HEK293T (cell line): Measurements from ENCODE around the gene RYK.

Source experiments
- FOXK2 ChIP-seq: fragments of 450-650 bp; IDR thresholded peaks from 2 replicates; pipeline ENCODE4 v1.6.1; 2016; ENCODE audit warnings: mild to moderate bottlenecking
- SP1 ChIP-seq: fragments of 450-650 bp; IDR thresholded peaks from 2 replicates; pipeline ENCODE4 v1.6.1; 2017

DNA sequence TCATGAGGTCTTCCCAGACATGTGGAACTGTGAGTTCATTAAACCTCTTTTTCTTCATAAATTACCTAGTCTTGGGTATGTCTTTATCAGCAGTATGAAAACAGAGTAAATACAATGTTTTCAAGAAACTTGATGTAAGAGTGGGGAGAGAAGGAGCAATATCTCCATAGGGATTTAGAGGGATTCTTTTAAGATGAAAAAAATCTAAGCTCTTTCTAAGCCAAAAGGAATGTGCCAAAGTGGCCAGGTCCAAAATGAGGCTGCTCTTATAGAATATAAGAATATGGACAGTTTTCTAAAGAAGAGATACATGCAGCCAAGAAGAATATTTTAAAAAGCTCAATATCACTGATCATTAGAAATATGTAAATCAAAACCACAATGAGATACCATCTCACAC lies 23.9 kb upstream of the RYK start:
- TF ChIP-seq FOXK2: no peak
- no peak for TF ChIP-seq SP1
